Activated CD4-positive, CD25-positive, alpha-beta regulatory T cell (primary cell): ENCODE data around the gene MSRB3.
"Not testable (repeated sequence)": the region's sequence is repeated elsewhere in the genome, so short reads cannot be mapped to it uniquely, and the experiment has no call there.

Experiments
- DNase-seq, 4 experiments: peaks; one replicate each; lab custom pipeline; 2025; lab: John Stamatoyannopoulos, UW

MSRB3 gene

DNA sequence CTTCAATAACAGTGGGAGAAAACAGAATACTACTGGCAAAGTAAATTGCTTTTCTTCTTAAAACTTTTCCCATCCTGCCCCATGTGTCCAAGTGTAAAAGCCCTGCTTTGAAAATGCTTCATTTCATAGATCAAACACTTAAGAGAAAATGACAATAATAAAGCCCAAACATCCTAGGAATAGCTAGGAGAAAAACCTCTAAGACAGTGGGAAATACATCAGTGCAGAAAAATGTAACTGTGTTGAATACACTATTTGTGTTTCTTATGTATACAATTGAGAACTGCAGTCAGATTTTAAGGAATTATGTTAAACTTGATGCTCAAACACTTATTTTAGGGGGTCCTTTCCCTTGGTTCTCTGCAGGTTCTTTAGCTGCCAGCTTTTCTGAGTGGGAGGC lies 181.1 kb downstream of the MSRB3 start:
- no peak for DNase-seq

DNA sequence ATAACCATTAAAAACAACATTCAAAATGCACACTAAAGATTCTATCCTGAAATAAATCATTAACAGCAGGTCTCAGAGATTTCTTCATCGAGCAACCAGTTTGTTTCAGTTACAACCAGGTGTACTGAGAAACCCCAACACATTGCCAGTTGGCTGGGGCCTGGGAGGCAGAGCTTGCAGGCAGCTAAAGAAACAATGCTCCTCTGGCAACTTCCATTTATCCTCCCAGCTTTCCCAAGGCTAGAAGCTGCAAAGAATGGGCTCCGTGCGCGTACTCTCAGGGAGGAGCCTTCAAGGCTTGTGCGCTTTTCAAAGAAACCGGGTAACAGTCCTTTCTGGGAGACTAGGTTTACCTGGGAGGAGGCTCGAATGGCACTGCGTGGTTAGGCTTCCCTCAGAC lies 181.6 kb downstream of the MSRB3 start:
- no peak for DNase-seq

DNA sequence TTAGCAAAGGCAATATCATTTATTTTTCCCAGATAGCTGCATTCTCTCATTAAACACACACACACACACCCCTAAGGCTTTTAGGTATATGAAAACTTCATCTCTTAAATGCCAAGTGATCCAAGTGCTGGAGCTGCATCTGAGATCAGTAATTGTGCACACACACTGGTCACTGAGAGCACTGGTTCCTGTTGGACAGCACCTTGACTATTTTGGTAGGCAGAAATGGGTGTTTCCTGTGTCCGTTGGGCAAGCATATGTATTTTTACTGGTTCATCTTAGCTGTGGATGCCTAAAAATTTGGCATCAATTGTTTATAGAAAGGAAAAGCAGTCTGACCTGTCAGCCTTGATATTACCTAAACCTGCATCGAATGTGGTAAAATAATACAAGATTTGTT lies 182.5 kb downstream of the MSRB3 start:
- no peak for DNase-seq

DNA sequence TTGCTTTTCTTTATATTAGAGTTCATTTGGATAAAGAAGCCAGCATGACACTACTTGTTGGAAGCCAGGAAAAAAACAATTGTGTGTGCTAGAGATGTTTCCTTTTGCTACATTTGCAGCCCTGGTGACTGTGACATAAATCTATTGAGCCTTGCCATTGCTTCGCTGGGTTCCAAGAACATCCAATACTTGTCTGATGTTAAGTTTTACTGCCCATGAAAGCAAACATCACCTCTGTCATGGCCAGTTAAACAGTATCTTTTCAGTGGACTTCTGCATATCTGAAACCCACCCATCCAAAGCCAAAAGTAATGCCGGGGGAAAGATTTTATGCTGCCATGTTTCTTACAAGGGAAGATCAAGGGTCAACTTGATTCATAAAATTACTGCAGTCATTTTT lies 184.0 kb downstream of the MSRB3 start:
- no peak for DNase-seq

DNA sequence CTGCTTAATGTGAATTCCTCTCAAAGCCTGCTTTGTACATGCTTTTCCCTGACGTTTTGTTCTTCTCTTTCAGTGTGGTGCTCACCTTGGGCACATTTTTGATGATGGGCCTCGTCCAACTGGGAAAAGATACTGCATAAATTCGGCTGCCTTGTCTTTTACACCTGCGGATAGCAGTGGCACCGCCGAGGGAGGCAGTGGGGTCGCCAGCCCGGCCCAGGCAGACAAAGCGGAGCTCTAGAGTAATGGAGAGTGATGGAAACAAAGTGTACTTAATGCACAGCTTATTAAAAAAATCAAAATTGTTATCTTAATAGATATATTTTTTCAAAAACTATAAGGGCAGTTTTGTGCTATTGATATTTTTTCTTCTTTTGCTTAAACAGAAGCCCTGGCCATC lies 184.6 kb downstream of the MSRB3 start:
- DNase-seq = no peak

DNA sequence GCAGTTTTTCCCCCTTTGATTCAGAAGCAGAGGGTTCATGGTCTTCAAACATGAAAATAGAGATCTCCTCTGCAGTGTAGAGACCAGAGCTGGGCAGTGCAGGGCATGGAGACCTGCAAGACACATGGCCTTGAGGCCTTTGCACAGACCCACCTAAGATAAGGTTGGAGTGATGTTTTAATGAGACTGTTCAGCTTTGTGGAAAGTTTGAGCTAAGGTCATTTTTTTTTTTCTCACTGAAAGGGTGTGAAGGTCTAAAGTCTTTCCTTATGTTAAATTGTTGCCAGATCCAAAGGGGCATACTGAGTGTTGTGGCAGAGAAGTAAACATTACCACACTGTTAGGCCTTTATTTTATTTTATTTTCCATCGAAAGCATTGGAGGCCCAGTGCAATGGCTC lies 185.1 kb downstream of the MSRB3 start:
- no peak for DNase-seq

DNA sequence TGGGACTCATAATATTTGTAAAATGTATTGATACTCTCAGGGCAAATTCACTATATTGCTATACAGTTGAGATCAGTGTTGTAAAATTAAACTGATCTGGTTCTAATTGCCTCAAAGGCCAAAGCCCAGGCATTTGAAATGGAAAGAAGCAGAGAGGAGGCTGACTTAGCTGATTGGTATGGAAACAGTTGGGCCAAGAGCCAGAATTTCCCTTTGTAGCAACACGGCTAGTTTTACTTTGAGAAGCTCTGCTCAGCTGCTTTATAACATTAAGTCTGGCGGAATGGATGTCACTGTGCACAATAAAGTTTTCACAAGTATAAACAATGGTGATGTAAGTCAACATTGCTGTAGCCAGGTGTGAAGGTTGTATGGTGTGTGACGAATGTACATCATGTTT lies 186.4 kb downstream of the MSRB3 start:
- DNase-seq = no peak

DNA sequence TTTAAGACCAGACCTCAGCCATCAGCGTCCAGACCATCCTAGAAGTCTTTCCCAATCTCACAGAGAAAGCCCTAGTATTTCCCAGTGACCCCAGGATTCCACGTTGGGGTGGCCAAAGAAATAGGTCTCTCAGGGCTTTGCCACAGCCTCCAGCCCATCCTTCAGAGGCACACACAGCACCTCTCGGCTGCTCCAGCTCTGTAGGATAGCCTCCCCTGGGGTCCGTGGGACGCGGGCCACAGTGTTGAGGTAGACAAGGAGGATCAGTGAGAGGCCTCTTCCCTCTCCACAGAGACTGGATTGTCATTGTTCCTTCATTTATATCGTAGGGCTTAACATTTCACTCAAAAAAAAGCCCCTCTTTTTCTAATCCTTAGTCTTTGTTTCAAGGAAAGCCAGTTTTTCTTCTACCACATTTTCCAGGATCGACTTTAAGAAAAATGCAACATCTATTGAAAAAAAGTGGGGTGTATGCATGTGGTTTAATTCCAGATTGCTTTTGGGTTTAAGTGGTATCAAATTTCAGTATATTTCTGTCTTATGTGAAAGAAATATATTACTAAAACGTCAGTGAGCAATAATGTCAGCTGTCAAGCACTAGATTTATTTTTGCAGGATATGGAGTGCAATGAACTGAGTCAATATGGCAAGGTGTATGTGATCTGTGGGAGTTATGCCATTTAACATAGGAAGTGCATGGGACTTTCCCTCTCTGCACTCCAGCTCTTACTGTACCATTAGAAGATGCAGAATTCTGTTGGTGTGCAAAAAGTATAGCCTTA lies 187.5 kb downstream of the MSRB3 start:
- DNase-seq = no peak

DNA sequence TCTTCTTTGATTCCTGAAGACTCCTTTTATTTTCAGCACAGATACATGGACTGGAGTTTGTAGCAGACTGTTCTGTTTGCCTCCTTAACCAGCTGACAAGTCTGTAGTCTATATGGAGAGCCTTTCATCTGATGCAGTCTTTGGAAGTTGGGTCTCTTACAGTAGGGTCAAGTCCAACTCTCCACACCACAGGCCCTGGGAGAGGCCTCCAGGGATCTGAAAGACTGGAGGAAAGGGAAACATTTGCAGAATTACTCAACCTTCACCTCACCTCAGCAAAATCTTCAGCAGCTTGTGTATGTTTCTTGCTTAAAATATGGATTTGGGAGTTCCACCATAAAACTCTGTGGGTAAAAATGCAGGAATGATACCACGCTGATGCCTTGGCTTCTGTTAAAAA lies 188.4 kb downstream of the MSRB3 start:
- no peak for DNase-seq

DNA sequence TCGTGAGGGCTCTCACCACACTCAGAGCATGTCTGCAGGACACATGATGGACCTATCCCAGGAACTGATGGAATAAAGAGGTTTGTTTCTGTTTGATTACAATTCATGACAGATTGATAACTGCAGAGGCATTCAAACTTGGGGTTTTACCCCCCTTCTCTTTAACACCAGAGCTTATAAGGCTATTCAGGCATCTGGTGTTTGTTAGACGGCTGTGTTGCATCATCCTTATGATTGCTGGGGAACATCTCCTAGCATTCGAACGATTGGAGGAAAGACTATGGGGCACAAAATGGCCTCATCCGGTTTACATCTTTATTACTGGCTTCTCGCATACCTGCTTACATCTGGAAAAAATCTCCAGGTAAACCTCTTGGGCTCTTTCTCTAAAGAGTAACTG lies 191.8 kb downstream of the MSRB3 start:
- no peak for DNase-seq

DNA sequence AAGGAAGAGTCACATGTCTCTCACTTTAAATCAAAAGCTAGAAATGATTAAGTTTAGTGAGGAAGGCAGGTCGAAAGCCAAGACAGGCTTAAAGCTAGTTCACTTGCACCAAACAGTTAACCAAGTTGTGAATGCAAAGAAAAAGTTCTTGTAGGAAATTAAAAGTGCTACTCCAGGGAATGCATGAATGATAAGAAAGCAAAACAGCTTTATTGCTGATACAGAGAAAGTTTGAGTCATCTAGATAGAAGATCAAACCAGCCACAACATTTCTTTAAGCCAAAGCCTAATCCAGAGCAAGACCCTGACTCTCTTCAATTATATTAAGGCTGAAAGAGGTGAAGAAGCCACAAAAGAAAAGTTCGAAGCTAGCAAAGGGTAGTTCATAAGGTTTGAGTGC lies 193.6 kb downstream of the MSRB3 start:
- no peak for DNase-seq

DNA sequence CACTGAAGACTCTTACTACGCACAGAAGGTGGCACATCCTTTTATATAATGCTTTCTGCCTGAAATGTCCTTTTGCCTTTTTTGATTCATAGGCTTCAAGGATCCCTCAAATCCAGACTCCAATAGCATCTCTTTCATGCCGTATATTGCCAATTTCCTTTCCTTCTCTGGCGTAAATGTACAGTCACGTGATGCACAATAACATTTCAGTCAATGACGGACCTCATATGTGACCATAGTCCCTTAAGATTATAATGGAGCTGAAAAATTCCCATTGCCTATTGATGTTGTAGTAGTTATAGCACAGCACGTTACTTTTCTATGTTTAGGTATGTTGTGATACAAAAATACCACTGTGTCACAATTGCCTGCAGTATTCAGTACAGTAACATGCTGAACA lies 196.3 kb downstream of the MSRB3 start:
- no peak for DNase-seq

DNA sequence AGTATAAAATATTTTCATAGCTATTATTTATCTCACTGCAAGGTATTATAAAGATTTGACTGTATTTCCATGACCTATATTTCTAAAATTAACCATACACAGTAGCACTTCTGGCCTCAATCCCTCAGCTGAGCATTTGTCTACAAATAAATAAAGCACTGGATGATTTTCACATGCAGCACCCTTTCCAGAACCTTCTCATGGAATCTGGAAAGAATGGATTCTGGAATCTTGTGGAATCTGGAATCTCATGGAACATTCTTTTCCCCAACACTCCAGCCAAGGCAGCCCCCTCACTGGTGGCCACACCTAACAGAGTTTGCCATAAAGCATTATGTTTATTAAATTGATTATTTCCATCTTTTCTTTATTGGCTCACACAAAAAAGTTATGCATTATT lies 199.2 kb downstream of the MSRB3 start:
- no peak for DNase-seq

DNA sequence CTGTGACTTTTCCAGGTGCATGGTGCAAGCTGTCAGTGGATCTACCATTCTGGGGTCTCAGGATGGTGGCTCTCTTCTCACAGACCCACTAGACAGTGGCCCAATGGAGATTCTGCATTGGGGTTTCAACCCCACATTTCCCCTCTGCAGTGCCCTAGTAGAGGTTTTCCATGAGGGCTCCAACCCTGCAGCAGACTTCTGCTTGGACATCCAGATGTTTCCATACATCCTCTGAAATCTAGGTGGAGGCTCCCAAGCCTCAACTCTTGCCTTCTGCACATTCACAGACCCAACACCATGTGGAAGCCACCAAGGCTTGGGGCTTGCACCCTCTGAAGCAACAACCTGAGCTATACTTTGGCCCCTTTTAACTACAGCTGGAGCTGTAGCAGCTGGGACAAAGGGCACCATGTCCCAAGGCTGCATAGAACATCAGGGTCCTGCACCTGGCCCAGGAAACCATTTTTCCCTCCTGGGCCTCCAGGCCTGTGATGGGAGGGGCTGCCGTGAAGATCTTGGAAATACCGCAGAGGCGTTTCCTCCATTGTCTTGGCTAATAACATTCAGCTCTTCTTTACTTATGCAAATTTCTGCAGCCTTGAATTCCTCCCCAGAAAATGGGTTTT lies 205.5 kb downstream of the MSRB3 start:
- not testable (repeated sequence) for DNase-seq

DNA sequence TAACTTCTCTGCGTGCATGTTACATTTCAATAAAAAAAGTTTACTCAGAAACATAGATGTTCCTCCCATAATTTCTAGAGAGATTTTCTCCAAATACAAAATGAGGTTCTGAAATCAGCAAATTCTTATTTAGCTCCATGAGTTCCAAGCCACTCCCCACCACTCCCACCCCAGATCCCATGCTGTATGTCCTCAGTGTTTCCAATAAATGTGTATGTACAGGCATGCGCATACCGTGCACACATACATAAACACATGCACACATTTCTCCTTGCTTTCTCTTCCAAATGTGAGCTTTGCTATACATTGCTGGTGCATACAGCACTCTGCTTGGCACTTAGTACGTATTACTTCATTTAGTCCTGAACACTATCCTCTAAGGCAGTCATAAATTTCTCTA lies 209.7 kb downstream of the MSRB3 start:
- DNase-seq = no peak

DNA sequence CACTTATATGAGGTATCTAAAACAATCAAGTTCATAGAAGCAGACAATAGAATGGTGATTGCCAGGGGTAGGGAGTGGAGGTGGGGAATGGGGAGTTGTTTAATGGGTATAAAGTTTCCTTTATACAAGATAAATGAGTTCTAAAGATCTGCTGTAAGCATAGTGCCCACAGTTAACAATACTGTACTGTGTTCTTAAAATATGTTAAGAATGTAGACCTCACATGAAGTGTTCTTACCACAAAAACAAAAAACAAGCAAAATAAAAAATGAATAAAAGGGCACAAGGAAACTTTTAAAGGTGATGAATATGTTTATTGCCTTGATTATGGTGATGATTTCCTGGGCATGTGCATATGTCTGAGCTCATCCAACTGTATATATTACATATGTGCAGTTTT lies 211.8 kb downstream of the MSRB3 start:
- DNase-seq = no peak

DNA sequence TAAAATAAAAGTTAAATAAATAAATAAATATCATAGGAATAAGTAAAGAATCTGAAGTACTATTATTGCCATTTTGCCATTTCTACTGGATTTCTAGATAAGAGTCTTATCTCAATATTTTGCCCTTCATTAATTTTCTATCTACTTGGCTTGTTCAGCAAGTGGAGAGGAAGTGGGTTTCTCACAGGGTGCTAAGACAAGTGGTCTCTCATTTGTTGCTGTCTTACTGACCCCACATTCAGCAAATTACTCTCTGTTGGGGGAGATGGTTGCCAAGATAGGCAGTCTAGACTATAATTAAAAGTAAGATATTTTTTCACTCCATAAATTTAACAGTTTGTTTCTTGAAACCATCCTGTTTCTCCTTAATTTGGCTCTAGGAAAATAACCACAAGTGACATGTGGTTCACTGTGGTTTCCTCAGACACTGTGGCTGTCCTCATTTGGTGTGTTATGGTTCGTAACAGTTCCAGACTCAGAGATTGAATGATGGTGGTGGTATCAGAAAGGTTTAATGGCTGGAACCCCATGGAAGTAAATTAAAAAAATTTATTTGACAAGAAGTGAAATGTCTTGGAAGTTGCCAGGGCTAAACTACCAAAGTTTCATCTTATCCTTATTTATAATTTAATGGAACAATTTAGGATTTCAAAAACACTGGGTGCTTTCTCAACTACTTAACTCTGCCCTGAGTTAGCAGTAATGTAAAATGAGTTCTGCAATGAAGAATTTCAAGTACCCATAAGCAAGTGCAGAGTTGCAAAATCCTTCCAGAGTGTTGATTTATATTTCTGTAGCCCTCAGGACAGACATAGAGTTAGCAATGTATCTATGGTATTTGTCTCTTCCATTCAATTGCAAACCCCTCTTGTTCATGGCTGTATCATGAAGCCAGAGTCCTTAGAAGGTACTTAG lies 214.8 kb downstream of the MSRB3 start:
- no peak for DNase-seq

DNA sequence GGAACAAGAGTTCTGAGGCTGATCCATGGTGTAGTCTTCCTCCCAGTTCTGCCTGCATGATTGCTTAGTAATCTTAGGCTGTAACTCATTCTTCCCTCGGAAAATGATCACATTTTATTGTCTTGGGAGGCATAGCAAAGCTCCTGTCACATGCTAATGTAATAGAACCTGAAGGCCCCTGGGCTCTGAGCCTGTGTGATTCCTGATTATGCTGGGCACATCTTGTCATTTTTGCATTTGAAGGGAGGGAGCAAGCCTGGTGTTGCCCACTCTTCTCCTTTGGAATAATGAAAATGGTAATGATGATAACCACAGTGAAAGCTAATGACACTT lies 215.4 kb downstream of the MSRB3 start:
- no peak for DNase-seq

DNA sequence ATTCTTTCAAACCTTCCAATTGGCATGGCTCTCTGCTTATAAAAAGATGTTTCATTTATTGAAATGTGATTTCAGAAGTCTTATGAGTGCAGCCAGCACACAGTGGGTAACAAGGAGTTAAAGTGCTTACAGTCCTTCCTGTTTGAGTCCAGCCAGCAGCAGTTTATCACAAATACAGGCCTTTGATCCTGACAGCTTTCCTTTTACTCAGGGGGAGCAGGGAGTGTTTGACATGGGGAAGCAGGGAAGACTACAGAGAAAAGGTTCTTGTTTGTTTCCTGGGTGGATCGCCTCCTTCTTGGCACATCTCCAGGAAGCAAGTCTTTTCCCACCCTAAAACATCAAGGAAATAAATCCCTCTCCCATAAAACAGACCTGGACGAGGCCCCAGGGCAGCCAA lies 216.1 kb downstream of the MSRB3 start:
- DNase-seq = no peak

DNA sequence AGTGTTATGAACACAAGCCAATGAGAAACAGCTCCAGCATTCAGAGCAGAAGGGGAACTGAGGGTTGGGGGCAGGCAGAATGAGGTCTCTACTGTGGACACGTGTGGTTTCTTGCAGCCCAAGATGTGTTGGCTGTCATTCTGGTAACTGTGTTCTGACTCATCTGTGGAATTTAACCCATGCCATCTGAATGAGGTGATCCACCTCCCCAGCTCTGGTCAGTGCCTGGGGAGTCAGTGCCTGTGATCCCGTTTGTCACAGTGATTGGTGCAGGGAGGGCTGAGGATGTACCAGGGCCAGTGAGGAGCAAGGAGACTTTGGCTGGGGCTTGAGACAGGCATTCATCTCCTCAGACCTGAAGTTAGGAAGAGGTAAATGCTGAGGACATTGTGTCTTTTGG lies 216.8 kb downstream of the MSRB3 start:
- no peak for DNase-seq

DNA sequence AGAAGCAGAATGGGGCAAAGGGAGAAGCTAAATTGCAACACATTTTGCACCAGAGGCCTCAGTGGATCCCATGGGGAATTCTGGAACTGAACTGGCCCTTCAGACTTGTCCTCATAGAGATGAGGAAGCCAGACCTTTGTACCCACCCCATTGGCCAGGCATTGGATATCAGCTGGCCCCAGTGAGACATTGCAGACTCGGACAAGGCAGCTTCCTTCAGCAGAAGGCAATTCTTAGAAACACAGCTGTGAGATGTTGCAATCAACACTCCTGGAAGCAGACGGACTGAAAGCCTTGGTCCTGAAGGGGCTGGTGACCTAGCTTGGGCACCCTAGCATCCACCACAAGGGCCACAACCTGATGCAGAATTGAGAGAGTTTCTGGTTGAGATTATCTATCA lies 218.1 kb downstream of the MSRB3 start:
- no peak for DNase-seq

DNA sequence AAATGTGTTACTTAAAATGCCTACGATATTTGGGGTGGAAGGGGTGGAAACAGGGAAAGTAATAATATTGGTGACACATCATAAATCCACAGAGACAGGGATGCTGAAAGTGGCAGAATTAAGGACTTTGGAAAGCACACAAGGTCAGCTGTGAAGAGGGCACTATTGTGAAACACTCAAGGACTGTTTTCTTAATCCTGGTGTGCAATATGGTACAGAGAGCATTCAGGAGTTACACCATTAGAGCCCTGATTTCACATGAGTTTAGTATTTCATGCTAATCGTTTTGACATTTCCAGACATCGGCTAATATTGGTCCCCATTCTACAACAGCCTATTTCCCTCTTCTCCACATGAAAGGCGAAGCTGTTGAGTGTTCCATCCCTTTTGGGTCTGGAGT lies 219.2 kb downstream of the MSRB3 start:
- no peak for DNase-seq

DNA sequence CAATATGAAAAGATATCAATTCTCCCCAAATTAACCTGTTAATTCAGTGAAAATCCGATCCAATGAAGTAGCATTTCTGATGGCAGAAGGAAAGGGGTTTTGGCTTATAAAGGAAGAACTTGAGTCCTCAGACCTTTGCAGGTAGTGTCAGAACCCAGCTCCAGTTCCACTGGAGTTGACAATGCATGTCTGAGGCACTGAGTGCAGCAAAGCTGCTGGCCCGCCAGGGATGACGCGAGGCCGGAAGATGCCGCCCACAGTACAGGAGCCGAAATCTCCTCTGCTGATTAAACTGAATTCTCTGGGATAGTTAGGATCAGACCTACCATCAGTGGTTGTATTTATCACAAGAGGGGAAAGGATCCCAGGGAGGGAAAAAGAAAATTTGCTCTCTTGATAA lies 220.7 kb downstream of the MSRB3 start:
- no peak for DNase-seq
